HepG2 (cell line): ENCODE data around the gene TRANK1. TPM values are rescaled to one million over a fixed set of nuclear protein-coding genes. Genes with fewer than 3 reads are reported as not detected.

ENCODE experiments used
- ATAC-seq: fragments of 200-7000 bp; cut with Tn5 transposase; 3 replicates; pipeline ENCODE4 v1.9.1; 2020; ENCODE audit warnings: mild to moderate bottlenecking, moderate library complexity
- BruUV-seq: library from RNA; stranded (reverse); fragments of 400-500 nt; replicated peaks from 2 replicates; lab custom pipeline; 2021; lab: Mats Ljungman, UMichigan
- CTCF ChIA-PET: fragments of 300-600 bp; formaldehyde crosslinking; extraction: SDS; loops from one replicate; lab custom pipeline; 2021; ENCODE audit warnings: low total read pairs, inconsistent platforms, low intra/inter-chr PET ratio; lab: Yijun Ruan, JAX
- POLR2A ChIA-PET: fragments of 350-600 bp; sonication (Branson Sonifier 250); formaldehyde crosslinking; loops from one replicate; lab custom pipeline; 2020; ENCODE audit warnings: antibody characterized with exemption, inconsistent platforms; lab: Yijun Ruan, JAX
- DNase-seq: peaks from one replicate; pipeline ENCODE4 v3.0.0-alpha.2; 2015; ENCODE audit warnings: low spot score
- FAIRE-seq: peaks from 3 replicates; lab custom pipeline; 2011; peaks lifted over from hg19 to GRCh38; lab: Jason Lieb, UNC
- H2AFZ ChIP-seq: one replicate; pipeline ENCODE4 v1.6.1; 2011; ENCODE audit warnings: low read length, inconsistent platforms
- H3K27ac ChIP-seq: fragments of 300-600 bp; 3 replicates; pipeline ENCODE4 v1.8.0; 2011; ENCODE audit warnings: mixed run types, mild to moderate bottlenecking, mixed read lengths, low read length, inconsistent platforms; ENCODE audit not compliant: insufficient read depth; ENCODE audit errors: extremely low read length
- H3K27me3 ChIP-seq, 2 experiments: fragments of 200-600 bp in 1 of 2; 2 replicates in 1 of 2; 3 replicates in 1 of 2; pipeline versions ENCODE4 v1.6.0 to v1.8.0; 2011; ENCODE audit warnings: low read length in 2 of 2, mild to moderate bottlenecking in 2 of 2, moderate library complexity in 2 of 2, inconsistent platforms in 1 of 2; ENCODE audit not compliant: insufficient read depth in 2 of 2, control insufficient read depth in 1 of 2
- H3K36me3 ChIP-seq, 2 experiments: fragments of 200-600 bp in 1 of 2; replicated peaks in 1 of 2; 2 replicates in 1 of 2; 3 replicates in 1 of 2; pipeline versions ENCODE4 v1.5.1 to v1.8.0; 2011; ENCODE audit warnings: low read length in 2 of 2, inconsistent platforms in 1 of 2; ENCODE audit not compliant: insufficient read depth in 2 of 2, control insufficient read depth in 1 of 2
- H3K4me1 ChIP-seq: 2 replicates; pipeline ENCODE4 v1.5.1; 2012; ENCODE audit warnings: low read length, inconsistent platforms; ENCODE audit not compliant: insufficient read depth
- H3K4me2 ChIP-seq: 2 replicates; pipeline ENCODE4 v1.6.0; 2011; ENCODE audit warnings: low read depth, low read length, inconsistent platforms
- H3K4me3 ChIP-seq, 3 experiments: fragments of 200-600 bp in 1 of 3; sonication (generic), shearing (Covaris generic) in 1 of 3; replicated peaks in 1 of 3; 2 replicates each; pipeline ENCODE4 v1.5.1; 2011 to 2016; ENCODE audit warnings: low read length in 3 of 3, inconsistent platforms in 2 of 3, low read depth in 2 of 3, mild to moderate bottlenecking in 2 of 3, control low read depth in 1 of 3, mixed read lengths in 1 of 3; ENCODE audit not compliant: insufficient read depth in 1 of 3
- H3K79me2 ChIP-seq: one replicate; pipeline ENCODE4 v1.6.1; 2011; ENCODE audit warnings: low read length, inconsistent platforms; ENCODE audit not compliant: insufficient read depth
- H3K9ac ChIP-seq: 2 replicates; pipeline ENCODE4 v1.6.0; 2011; ENCODE audit warnings: mild to moderate bottlenecking, low read depth, low read length, inconsistent platforms; ENCODE audit not compliant: insufficient read depth
- H3K9me3 ChIP-seq: 2 replicates; pipeline ENCODE4 v1.5.1; 2012; ENCODE audit warnings: mild to moderate bottlenecking, low read length
- H4K20me1 ChIP-seq: 2 replicates; pipeline ENCODE4 v1.6.0; 2011; ENCODE audit warnings: inconsistent platforms, mild to moderate bottlenecking, low read length, moderate library complexity; ENCODE audit not compliant: insufficient read depth
- AGO2 ChIP-seq: fragments of 200-400 bp; formaldehyde crosslinking; optimal IDR thresholded peaks from 2 replicates; pipeline ENCODE3; 2017; ENCODE audit warnings: mild to moderate bottlenecking, low read depth, low read length, moderate library complexity
- GATA4 ChIP-seq: sonication (generic); IDR thresholded peaks from 2 replicates; pipeline ENCODE4 v1.6.1; 2016; ENCODE audit warnings: antibody characterized with exemption, low read depth, borderline replicate concordance
- GTF2F1 ChIP-seq: fragments of 150-350 bp; IDR thresholded peaks from 2 replicates; pipeline ENCODE4 v1.6.1; 2014; ENCODE audit warnings: low read length
- HCFC1 ChIP-seq: fragments of 150-350 bp; IDR thresholded peaks from 2 replicates; pipeline ENCODE4 v1.6.1; 2014; ENCODE audit warnings: low read depth, low read length
- HHEX ChIP-seq: IDR thresholded peaks from 2 replicates; pipeline ENCODE4 v1.6.1; 2016; ENCODE audit warnings: control low read depth
- IKZF4 ChIP-seq: sonication (generic); formaldehyde crosslinking; IDR thresholded peaks from 2 replicates; pipeline ENCODE4 v1.5.1; 2020; ENCODE audit warnings: borderline replicate concordance, mild to moderate bottlenecking, low read depth, missing genetic modification reagents; ENCODE audit errors: not compliant biosample characterization
- MAZ ChIP-seq, 2 experiments: sonication (generic) in 1 of 2; formaldehyde crosslinking in 1 of 2; IDR thresholded peaks; 2 replicates each; pipeline versions ENCODE4 v1.5.0 to v1.6.1; 2012 to 2020; ENCODE audit warnings: low read depth in 2 of 2, mild to moderate bottlenecking in 2 of 2, borderline replicate concordance in 1 of 2, improper control_type of control experiment in 1 of 2, low read length in 1 of 2, missing genetic modification reagents in 1 of 2, moderate library complexity in 1 of 2
- NAIF1 ChIP-seq: sonication (generic); formaldehyde crosslinking; IDR thresholded peaks from 2 replicates; pipeline ENCODE4 v1.5.0; 2020; ENCODE audit warnings: mild to moderate bottlenecking, missing genetic modification reagents, borderline replicate concordance
- SMAD1 ChIP-seq: sonication (generic); formaldehyde crosslinking; IDR thresholded peaks from 2 replicates; pipeline ENCODE4 v1.4.0; 2020; ENCODE audit warnings: missing genetic modification reagents, low read depth, mild to moderate bottlenecking, borderline replicate concordance
- SMAD9 ChIP-seq: sonication (generic); formaldehyde crosslinking; IDR thresholded peaks from 2 replicates; pipeline ENCODE4 v1.5.1; 2020; ENCODE audit warnings: mild to moderate bottlenecking, missing genetic modification reagents
- SNAPC5 ChIP-seq: sonication (generic); formaldehyde crosslinking; IDR thresholded peaks from 2 replicates; pipeline ENCODE4 v1.8.1; 2023; ENCODE audit warnings: mild to moderate bottlenecking, missing genetic modification reagents, borderline replicate concordance
- SRY ChIP-seq: sonication (generic); formaldehyde crosslinking; IDR thresholded peaks from 2 replicates; pipeline ENCODE4 v1.8.0; 2022; ENCODE audit warnings: mild to moderate bottlenecking, missing genetic modification reagents
- ZFAT ChIP-seq: sonication (generic); formaldehyde crosslinking; conservative IDR thresholded peaks from 2 replicates; pipeline ENCODE4 v1.8.1; 2023; ENCODE audit warnings: missing genetic modification reagents, inconsistent platforms
- ZNF264 ChIP-seq: sonication (generic); formaldehyde crosslinking; IDR thresholded peaks from 2 replicates; pipeline ENCODE4 v1.4.0; 2020; ENCODE audit warnings: missing genetic modification reagents
- ZNF660 ChIP-seq: sonication (generic); formaldehyde crosslinking; IDR thresholded peaks from 2 replicates; pipeline ENCODE4 v1.5.1; 2020; ENCODE audit warnings: mild to moderate bottlenecking, low read depth, missing genetic modification reagents, borderline replicate concordance
- ZNF784 ChIP-seq: sonication (generic); formaldehyde crosslinking; IDR thresholded peaks from 2 replicates; pipeline ENCODE4 v1.5.1; 2020; ENCODE audit warnings: missing genetic modification reagents, mild to moderate bottlenecking, borderline replicate concordance
- ZSCAN9 ChIP-seq: IDR thresholded peaks from 2 replicates; pipeline ENCODE4 v1.6.1; 2016; ENCODE audit warnings: borderline replicate concordance
- WGBS: methylation state at CpG from one replicate; pipeline ENCODE4 v1.1.6; 2017; ENCODE audit warnings: low lambda C conversion rate; 5-methylcytosine and 5-hydroxymethylcytosine counted together
- in situ Hi-C: cut with HindIII; loops from 2 replicates; pipeline ENCODE4 v1.10.0; 2017; ENCODE audit warnings: low pct_unique_long_range_greater_than_20kb; ENCODE audit not compliant: extremely low pct_ligation_motif_present
- intact Hi-C: fragments of 100-400 bp; cut with micrococcal nuclease; formaldehyde crosslinking; loops from one replicate; pipeline ENCODE4 v1.10.0; 2022; ENCODE audit not compliant: unreplicated experiment
- polyA plus RNA-seq, 8 experiments: library from polyadenylated mRNA; depleted of rRNA in 3 of 8; stranded (reverse) in 7 of 8; unstranded in 1 of 8; fragments of >200 nt; fragmentation: Illumina TruSeq in 4 of 8; extraction: Trizol in 4 of 8; gene quantifications; 2 replicates each; pipeline versions ENCODE4 v1.2.1 to v1.2.3, GENCODE V29; 2011 to 2016; ENCODE audit warnings: low read depth in 4 of 8, missing spikeins in 1 of 8, mixed read lengths in 1 of 8; ENCODE audit not compliant: insufficient read depth in 1 of 8
- total RNA-seq, 5 experiments: library from RNA; depleted of rRNA; stranded (reverse); fragments of >200 nt; fragmentation: Illumina TruSeq; extraction: Trizol; gene quantifications; 2 replicates each; pipeline ENCODE4 v1.2.3, GENCODE V29; 2016; ENCODE audit warnings: low read depth in 1 of 5

TRANK1 gene
- total and polyA plus RNA-seq, 2 of the 13 experiments (the other 11 are each of a cell fraction or from before 2014, with no cell fraction given), result 0.13 to 0.32 TPM

GRCh38 chr3:36919439-36920160, 25.3 kb downstream of the TRANK1 start (continued):
- TF ChIP-seq SRY (CRISPR knock-in tag) (no peak), ZSCAN9 (CRISPR knock-in tag) (no peak), ZFAT (CRISPR knock-in tag) (no peak), ZNF660 (CRISPR knock-in tag) (no peak), IKZF4 (CRISPR knock-in tag) (no peak), MAZ (IDR thresholded peaks at IDR 0.05; ENCODE audit: borderline replicate concordance, low read depth, low read length) (no peak), MAZ (CRISPR knock-in tag; IDR thresholded peaks at IDR 0.05; ENCODE audit: low read depth) (no peak), SMAD9 (CRISPR knock-in tag) (no peak), SMAD1 (CRISPR knock-in tag) (no peak), HHEX (CRISPR knock-in tag) (no peak), GATA4 (no peak)

GRCh38 chr3:36918050-36918449, 26.8 kb downstream of the TRANK1 start:
- H3K9ac ChIP-seq, result no peak overlapping the region
- H3K4me2 ChIP-seq, result no peak overlapping the region
- DNase-seq (no peak), FAIRE-seq (no peak)
- no peaks in the 10 kb centered on the region for H3K36me3 ChIP-seq
- peaks cover 9% of the 10 kb centered on the region; the same call in 1 of the 2 replicates for H3K9me3 ChIP-seq
- intact Hi-C loops, result no loop called here
- peaks cover 36% of the 10 kb centered on the region for H3K4me1 ChIP-seq
- no peak overlapping the region for H2AFZ ChIP-seq
- BruUV-seq, result no TSS peak
- H3K79me2 ChIP-seq, result no peaks in the 10 kb centered on the region
- ChIA-PET POLR2A (no interaction called here), CTCF (no interaction called here)
- WGBS, result 68% methylated on average over 2 of the region's 2 CpGs
- in situ Hi-C loops, result no loop called here
- H3K27ac ChIP-seq, result no peak overlapping the region
- TF ChIP-seq AGO2, result no peak
- no peak for TF ChIP-seq HCFC1
- no peak for TF ChIP-seq GTF2F1
- TF ChIP-seq SNAPC5 (CRISPR knock-in tag), result no peak
- no peak for TF ChIP-seq NAIF1 (CRISPR knock-in tag)
- TF ChIP-seq ZNF264 (CRISPR knock-in tag), result no peak
- no peak for TF ChIP-seq ZNF784 (CRISPR knock-in tag)
- TF ChIP-seq, all 625 proteins: peak for 0
- no peak for ATAC-seq
- H4K20me1 ChIP-seq, result no peaks in the 10 kb centered on the region
- H3K27me3 ChIP-seq, result no peaks in the 10 kb centered on the region; a peak in 1 of 5 replicates
- H3K4me3 ChIP-seq, result no peak overlapping the region
